NK-92 (cell line): ENCODE results near the gene CCDC40.
"Not testable (repeated sequence)": the region's sequence is repeated elsewhere in the genome, so short reads cannot be mapped to it uniquely, and the experiment has no call there.

ENCODE experiments used
- DNase-seq: peaks from one replicate; lab custom pipeline; 2025; ENCODE audit not compliant: unreplicated experiment; lab: John Stamatoyannopoulos, UW

Gene CCDC40

GRCh38 chr17:80045703-80046102 lies 9.3 kb downstream of the CCDC40 start:
- no peak for DNase-seq

- not testable (repeated sequence) for DNase-seq
These were observed 10.3 kb downstream of the CCDC40 start for GRCh38 chr17:80046709-80047108.

GRCh38 chr17:80047176-80047575 lies 10.7 kb downstream of the CCDC40 start:
- no peak for DNase-seq

- DNase-seq, result no peak
These were observed 13.5 kb downstream of the CCDC40 start for GRCh38 chr17:80049986-80050385.

- DNase-seq, result no peak
These were observed 14.3 kb downstream of the CCDC40 start for GRCh38 chr17:80050706-80051105.

GRCh38 chr17:80051681-80052080 lies 15.2 kb downstream of the CCDC40 start:
- DNase-seq, result no peak

- DNase-seq, result no peak
These were observed 16.7 kb downstream of the CCDC40 start for GRCh38 chr17:80053102-80053501.

- DNase-seq, result no peak
These were observed 19.2 kb downstream of the CCDC40 start for GRCh38 chr17:80055597-80055996.

- DNase-seq, result no peak
These were observed 22.0 kb downstream of the CCDC40 start for GRCh38 chr17:80058311-80058955.

- DNase-seq, result no peak
These were observed 24.2 kb downstream of the CCDC40 start for GRCh38 chr17:80060644-80061043.

GRCh38 chr17:80061421-80061820 lies 25.0 kb downstream of the CCDC40 start:
- DNase-seq, result no peak

- no peak for DNase-seq
These were observed 27.6 kb downstream of the CCDC40 start for GRCh38 chr17:80063830-80064585.

- DNase-seq, result no peak
These were observed 28.3 kb downstream of the CCDC40 start for GRCh38 chr17:80064696-80065095.

- DNase-seq, result no peak
These were observed 29.2 kb downstream of the CCDC40 start for GRCh38 chr17:80065478-80066170.

- DNase-seq, result no peak
These were observed 31.0 kb downstream of the CCDC40 start for GRCh38 chr17:80067393-80067986.

GRCh38 chr17:80068301-80069222 lies 32.1 kb downstream of the CCDC40 start:
- no peak for DNase-seq

GRCh38 chr17:80070375-80071115 lies 34.1 kb downstream of the CCDC40 start:
- DNase-seq, result no peak

- no peak for DNase-seq
These were observed 34.8 kb downstream of the CCDC40 start for GRCh38 chr17:80071116-80071841.

- DNase-seq, result no peak
These were observed 36.0 kb downstream of the CCDC40 start for GRCh38 chr17:80072410-80072809.
